Head of caudate nucleus (tissue), 42 donors: ENCODE data around the gene PSG5.
"Not testable (repeated sequence)": the region's sequence is repeated elsewhere in the genome, so short reads cannot be mapped to it uniquely, and the experiment has no call there.

Source experiments
- DNase-seq, 42 donors: peaks; one replicate each; pipeline versions ENCODE4 v3.0.0 to v3.0.0-alpha.2; 2020 to 2021; ENCODE audit warnings: mixed read lengths in 7 of 42
- intact Hi-C: fragments of 100-400 bp; cut with DNase I; formaldehyde crosslinking; loops from one replicate; pipeline ENCODE4 v1.15.0; 2022

PSG5 gene

GRCh38 chr19:43120433-43121026, 65.8 kb downstream of the PSG5 start:
- DNase-seq, intact Hi-C loops: not testable (repeated sequence)

GRCh38 chr19:43119526-43119925, 66.8 kb downstream of the PSG5 start:
- intact Hi-C loops, DNase-seq: not testable (repeated sequence)
